NB4 (cell line): ENCODE results near the gene ZNF771.

Experiments used
- POLR2A ChIP-seq: IDR thresholded peaks from 2 replicates; pipeline ENCODE4 v1.6.1; 2011; ENCODE audit warnings: mild to moderate bottlenecking; ENCODE audit not compliant: insufficient read length; ENCODE audit errors: extremely low read depth
- TF ChIP-seq, protein P1 (sequence below): IDR thresholded peaks from one replicate; pipeline ENCODE4 v1.5.1; 2012; ENCODE audit warnings: low read depth, low read length
- TF ChIP-seq, protein P2 (sequence below): IDR thresholded peaks from 2 replicates; pipeline ENCODE4 v1.6.1; 2011; ENCODE audit warnings: low read depth, low read length

DNA sequence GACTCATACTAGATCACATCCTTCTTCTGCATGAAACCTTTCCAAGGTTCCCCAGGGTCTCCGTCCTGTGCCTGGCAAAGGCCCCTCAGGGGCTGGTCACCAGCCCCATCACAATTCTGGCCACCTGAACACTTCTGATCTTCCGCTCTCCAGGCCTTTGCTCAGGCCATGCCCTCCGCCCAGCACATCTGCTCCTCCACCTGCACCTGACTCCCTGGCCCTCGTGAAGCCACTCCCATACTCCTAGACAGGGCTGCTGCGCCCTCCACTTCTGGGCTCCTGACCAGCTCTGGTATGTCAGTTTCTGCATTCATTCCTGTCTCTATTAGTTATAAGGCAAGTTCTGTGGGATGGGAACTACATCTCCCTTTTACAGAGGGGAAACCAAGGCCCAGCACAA, 34.7 kb upstream of the ZNF771 start:
- TF ChIP-seq, protein P1, sequence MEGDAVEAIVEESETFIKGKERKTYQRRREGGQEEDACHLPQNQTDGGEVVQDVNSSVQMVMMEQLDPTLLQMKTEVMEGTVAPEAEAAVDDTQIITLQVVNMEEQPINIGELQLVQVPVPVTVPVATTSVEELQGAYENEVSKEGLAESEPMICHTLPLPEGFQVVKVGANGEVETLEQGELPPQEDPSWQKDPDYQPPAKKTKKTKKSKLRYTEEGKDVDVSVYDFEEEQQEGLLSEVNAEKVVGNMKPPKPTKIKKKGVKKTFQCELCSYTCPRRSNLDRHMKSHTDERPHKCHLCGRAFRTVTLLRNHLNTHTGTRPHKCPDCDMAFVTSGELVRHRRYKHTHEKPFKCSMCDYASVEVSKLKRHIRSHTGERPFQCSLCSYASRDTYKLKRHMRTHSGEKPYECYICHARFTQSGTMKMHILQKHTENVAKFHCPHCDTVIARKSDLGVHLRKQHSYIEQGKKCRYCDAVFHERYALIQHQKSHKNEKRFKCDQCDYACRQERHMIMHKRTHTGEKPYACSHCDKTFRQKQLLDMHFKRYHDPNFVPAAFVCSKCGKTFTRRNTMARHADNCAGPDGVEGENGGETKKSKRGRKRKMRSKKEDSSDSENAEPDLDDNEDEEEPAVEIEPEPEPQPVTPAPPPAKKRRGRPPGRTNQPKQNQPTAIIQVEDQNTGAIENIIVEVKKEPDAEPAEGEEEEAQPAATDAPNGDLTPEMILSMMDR = no peak
- TF ChIP-seq POLR2A = no peak
- TF ChIP-seq, protein P2, sequence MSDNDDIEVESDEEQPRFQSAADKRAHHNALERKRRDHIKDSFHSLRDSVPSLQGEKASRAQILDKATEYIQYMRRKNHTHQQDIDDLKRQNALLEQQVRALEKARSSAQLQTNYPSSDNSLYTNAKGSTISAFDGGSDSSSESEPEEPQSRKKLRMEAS = no peak
